Breast epithelium (tissue), 3 donors: Measurements from ENCODE around the gene STK40.

Experiments used
- CTCF ChIP-seq, 3 donors: fragments of 450-650 bp; IDR thresholded peaks; one replicate each; pipeline ENCODE4 v1.5.1; 2016 to 2017; ENCODE audit warnings: antibody characterized with exemption in 3 of 3, mild to moderate bottlenecking in 3 of 3, moderate library complexity in 3 of 3
- POLR2AphosphoS5 ChIP-seq, 3 donors: sonication (generic); formaldehyde crosslinking; IDR thresholded peaks; one replicate each; pipeline ENCODE4 v1.6.1; 2017; ENCODE audit warnings: antibody characterized with exemption in 3 of 3

GRCh38 chr1:36398370-36398977 lies 12.8 kb upstream of the STK40 start:
- TF ChIP-seq CTCF (IDR thresholded peaks at IDR 0.05) (no peak), POLR2AphosphoS5 (IDR thresholded peaks at IDR 0.05) (no peak)
